GM12878 (cell line): ENCODE measurements around the gene NT5C2. TPM values are rescaled to one million over a fixed set of nuclear protein-coding genes. Genes with fewer than 3 reads are reported as not detected.

Source experiments
- HCFC1 ChIP-seq: fragments of 150-350 bp; IDR thresholded peaks from 2 replicates; pipeline ENCODE4 v1.6.1; 2014; ENCODE audit warnings: low read length
- HDAC2 ChIP-seq: fragments of 200-600 bp; sonication (generic); IDR thresholded peaks from 2 replicates; pipeline ENCODE4 v1.6.1; 2017
- JUND ChIP-seq: IDR thresholded peaks from 2 replicates; pipeline ENCODE4 v1.6.1; 2012; ENCODE audit warnings: low read depth, mild to moderate bottlenecking, low read length, improper control_type of control experiment, moderate library complexity
- SIN3A ChIP-seq: IDR thresholded peaks from 2 replicates; pipeline ENCODE4 v1.6.1; 2012; ENCODE audit warnings: low read depth, low read length, improper control_type of control experiment
- TBL1XR1 ChIP-seq: IDR thresholded peaks from 2 replicates; pipeline ENCODE4 v1.6.1; 2012; ENCODE audit warnings: low read depth, low read length, improper control_type of control experiment
- polyA plus RNA-seq, 11 experiments: library from polyadenylated mRNA; depleted of rRNA in 4 of 11; unstranded in 6 of 11; stranded (reverse) in 5 of 11; fragments of >200 nt; fragmentation: Nextera tagmentation in 4 of 11; fragmentation: Illumina TruSeq in 1 of 11; extraction: Ambion mirVana in 4 of 11; extraction: Trizol in 1 of 11; gene quantifications; 1 replicate in 1 of 11; 2 replicates in 10 of 11; pipeline versions ENCODE4 v1.2.1 to v1.2.3, GENCODE V29; 2011 to 2016; ENCODE audit warnings: inconsistent platforms in 2 of 11, missing spikeins in 2 of 11, low read depth in 1 of 11
- total RNA-seq, 4 experiments: library from RNA; depleted of rRNA in 3 of 4; stranded (reverse); fragments of >200 nt in 3 of 4; fragmentation: Illumina TruSeq in 1 of 4; extraction: Trizol in 1 of 4; gene quantifications; 2 replicates each; pipeline versions ENCODE4 v1.2.1 to v1.2.3, GENCODE V29; 2013 to 2021
- TF ChIP-seq, protein P1 (sequence below), 3 experiments: IDR thresholded peaks in 2 of 3; conservative IDR thresholded peaks in 1 of 3; 2 replicates each; pipeline ENCODE4 v1.5.1; 2011; ENCODE audit warnings: low read depth in 3 of 3, low read length in 3 of 3, mild to moderate bottlenecking in 3 of 3, control low read depth in 2 of 3, moderate library complexity in 2 of 3, inconsistent platforms in 1 of 3, mixed read lengths in 1 of 3; ENCODE audit not compliant: control insufficient read depth in 2 of 3, insufficient read depth in 1 of 3; ENCODE audit errors: extremely low read depth in 1 of 3
- TF ChIP-seq, protein P2 (sequence below): fragments of 450-650 bp; IDR thresholded peaks from 2 replicates; pipeline ENCODE4 v1.6.1; 2017; ENCODE audit warnings: mild to moderate bottlenecking, moderate library complexity
- TF ChIP-seq, protein P3 (sequence below): fragments of 450-650 bp; IDR thresholded peaks from 2 replicates; pipeline ENCODE4 v1.6.1; 2017; ENCODE audit warnings: borderline replicate concordance

NT5C2 gene
- total and polyA plus RNA-seq, 10 of the 15 experiments (the other 5 are each of a cell fraction or from before 2014, with no cell fraction given) = 15.8 to 70.1 (median 56.0) TPM

DNA sequence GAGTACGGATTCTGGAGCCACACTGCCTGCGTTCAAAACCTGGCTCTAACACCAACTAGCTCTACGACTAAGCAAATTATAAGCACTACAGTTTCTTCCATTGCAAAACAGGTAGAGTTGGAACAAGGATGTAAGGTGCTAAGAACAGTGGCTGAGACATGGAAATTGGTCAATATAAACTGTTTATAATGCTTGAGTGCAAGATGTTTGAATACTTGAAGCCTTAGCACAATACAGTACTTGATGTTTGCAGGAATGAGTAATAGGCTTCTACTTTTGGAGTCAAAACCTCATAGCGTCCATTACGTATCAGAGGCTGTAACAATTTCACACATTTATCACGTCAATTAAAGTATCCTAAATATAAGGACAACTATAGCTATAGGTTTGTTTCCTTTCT is 6.9 kb downstream of the NT5C2 start (continued):
- TF ChIP-seq, protein P1, sequence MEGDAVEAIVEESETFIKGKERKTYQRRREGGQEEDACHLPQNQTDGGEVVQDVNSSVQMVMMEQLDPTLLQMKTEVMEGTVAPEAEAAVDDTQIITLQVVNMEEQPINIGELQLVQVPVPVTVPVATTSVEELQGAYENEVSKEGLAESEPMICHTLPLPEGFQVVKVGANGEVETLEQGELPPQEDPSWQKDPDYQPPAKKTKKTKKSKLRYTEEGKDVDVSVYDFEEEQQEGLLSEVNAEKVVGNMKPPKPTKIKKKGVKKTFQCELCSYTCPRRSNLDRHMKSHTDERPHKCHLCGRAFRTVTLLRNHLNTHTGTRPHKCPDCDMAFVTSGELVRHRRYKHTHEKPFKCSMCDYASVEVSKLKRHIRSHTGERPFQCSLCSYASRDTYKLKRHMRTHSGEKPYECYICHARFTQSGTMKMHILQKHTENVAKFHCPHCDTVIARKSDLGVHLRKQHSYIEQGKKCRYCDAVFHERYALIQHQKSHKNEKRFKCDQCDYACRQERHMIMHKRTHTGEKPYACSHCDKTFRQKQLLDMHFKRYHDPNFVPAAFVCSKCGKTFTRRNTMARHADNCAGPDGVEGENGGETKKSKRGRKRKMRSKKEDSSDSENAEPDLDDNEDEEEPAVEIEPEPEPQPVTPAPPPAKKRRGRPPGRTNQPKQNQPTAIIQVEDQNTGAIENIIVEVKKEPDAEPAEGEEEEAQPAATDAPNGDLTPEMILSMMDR (IDR thresholded peaks at IDR 0.05 in 2 of 3, conservative IDR thresholded peaks at IDR 0.05 in 1 of 3; ENCODE audit: control insufficient read depth in 2 of 3, extremely low read depth in 1 of 3, insufficient read depth in 1 of 3, low read depth in 3 of 3, low read length in 3 of 3) = no peak
- no peak for TF ChIP-seq HCFC1
- TF ChIP-seq TBL1XR1 = no peak
- TF ChIP-seq HDAC2 = no peak
- TF ChIP-seq, protein P2, sequence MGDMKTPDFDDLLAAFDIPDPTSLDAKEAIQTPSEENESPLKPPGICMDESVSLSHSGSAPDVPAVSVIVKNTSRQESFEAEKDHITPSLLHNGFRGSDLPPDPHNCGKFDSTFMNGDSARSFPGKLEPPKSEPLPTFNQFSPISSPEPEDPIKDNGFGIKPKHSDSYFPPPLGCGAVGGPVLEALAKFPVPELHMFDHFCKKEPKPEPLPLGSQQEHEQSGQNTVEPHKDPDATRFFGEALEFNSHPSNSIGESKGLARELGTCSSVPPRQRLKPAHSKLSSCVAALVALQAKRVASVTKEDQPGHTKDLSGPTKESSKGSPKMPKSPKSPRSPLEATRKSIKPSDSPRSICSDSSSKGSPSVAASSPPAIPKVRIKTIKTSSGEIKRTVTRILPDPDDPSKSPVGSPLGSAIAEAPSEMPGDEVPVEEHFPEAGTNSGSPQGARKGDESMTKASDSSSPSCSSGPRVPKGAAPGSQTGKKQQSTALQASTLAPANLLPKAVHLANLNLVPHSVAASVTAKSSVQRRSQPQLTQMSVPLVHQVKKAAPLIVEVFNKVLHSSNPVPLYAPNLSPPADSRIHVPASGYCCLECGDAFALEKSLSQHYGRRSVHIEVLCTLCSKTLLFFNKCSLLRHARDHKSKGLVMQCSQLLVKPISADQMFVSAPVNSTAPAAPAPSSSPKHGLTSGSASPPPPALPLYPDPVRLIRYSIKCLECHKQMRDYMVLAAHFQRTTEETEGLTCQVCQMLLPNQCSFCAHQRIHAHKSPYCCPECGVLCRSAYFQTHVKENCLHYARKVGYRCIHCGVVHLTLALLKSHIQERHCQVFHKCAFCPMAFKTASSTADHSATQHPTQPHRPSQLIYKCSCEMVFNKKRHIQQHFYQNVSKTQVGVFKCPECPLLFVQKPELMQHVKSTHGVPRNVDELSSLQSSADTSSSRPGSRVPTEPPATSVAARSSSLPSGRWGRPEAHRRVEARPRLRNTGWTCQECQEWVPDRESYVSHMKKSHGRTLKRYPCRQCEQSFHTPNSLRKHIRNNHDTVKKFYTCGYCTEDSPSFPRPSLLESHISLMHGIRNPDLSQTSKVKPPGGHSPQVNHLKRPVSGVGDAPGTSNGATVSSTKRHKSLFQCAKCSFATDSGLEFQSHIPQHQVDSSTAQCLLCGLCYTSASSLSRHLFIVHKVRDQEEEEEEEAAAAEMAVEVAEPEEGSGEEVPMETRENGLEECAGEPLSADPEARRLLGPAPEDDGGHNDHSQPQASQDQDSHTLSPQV = no peak
- TF ChIP-seq SIN3A = no peak
- no peak for TF ChIP-seq JUND
- TF ChIP-seq, protein P3, sequence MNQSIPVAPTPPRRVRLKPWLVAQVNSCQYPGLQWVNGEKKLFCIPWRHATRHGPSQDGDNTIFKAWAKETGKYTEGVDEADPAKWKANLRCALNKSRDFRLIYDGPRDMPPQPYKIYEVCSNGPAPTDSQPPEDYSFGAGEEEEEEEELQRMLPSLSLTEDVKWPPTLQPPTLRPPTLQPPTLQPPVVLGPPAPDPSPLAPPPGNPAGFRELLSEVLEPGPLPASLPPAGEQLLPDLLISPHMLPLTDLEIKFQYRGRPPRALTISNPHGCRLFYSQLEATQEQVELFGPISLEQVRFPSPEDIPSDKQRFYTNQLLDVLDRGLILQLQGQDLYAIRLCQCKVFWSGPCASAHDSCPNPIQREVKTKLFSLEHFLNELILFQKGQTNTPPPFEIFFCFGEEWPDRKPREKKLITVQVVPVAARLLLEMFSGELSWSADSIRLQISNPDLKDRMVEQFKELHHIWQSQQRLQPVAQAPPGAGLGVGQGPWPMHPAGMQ = no peak
